HG03571 (cell line): ENCODE results near the gene GPC5.
"Not testable (repeated sequence)": the region's sequence is repeated elsewhere in the genome, so short reads cannot be mapped to it uniquely, and the experiment has no call there.

ENCODE experiments used
- ATAC-seq: cut with Tn5 transposase; IDR thresholded peaks from one replicate; pipeline ENCODE4 v1.9.1; 2021; ENCODE audit not compliant: unreplicated experiment

Gene GPC5

GRCh38 chr13:92896842-92897241 lies 1498.4 kb downstream of the GPC5 start:
- ATAC-seq = no peak

- ATAC-seq = not testable (repeated sequence)
These were observed 1500.5 kb downstream of the GPC5 start for GRCh38 chr13:92898946-92899345.

GRCh38 chr13:92900446-92900845 lies 1502.0 kb downstream of the GPC5 start:
- no peak for ATAC-seq

GRCh38 chr13:92901739-92902138 lies 1503.3 kb downstream of the GPC5 start:
- no peak for ATAC-seq

- ATAC-seq = no peak
These were observed 1514.2 kb downstream of the GPC5 start for GRCh38 chr13:92912629-92913028.

GRCh38 chr13:92913840-92914239 lies 1515.4 kb downstream of the GPC5 start:
- no peak for ATAC-seq
